Mammary epithelial cell (primary cell): Measurements from ENCODE around the gene FARSB.

ENCODE experiments used
- CTCF ChIP-seq, 2 donors: IDR thresholded peaks in 1 of 2; conservative IDR thresholded peaks in 1 of 2; 2 replicates each; pipeline ENCODE4 v1.5.1; 2011 to 2012; ENCODE audit warnings: inconsistent platforms in 2 of 2, low read length in 2 of 2, mild to moderate bottlenecking in 2 of 2, control low read depth in 1 of 2, low read depth in 1 of 2; ENCODE audit not compliant: insufficient read depth in 1 of 2; ENCODE audit errors: extremely low read depth in 1 of 2
- EZH2 ChIP-seq: IDR thresholded peaks from 2 replicates; pipeline ENCODE4 v1.6.1; 2012; ENCODE audit warnings: low read length, inconsistent platforms, borderline replicate concordance

- TF ChIP-seq CTCF (conservative IDR thresholded peaks at IDR 0.05 in 1 of 2, IDR thresholded peaks at IDR 0.05 in 1 of 2; ENCODE audit: extremely low read depth in 1 of 2, insufficient read depth in 1 of 2, low read depth in 1 of 2, low read length in 2 of 2) (no peak), EZH2 (no peak)
These were observed 101.4 kb downstream of the FARSB start for GRCh38 chr2:222554517-222554916.
